ENCODE measurements around the gene OR1I1. TPM values are rescaled to one million over a fixed set of nuclear protein-coding genes. Genes with fewer than 3 reads are reported as not detected.
A peak's percentile ranks its signal among the peaks of the same experiment; 100 is the strongest.

The OR1I1 gene
- total RNA-seq, 1 donor from 2014 or later = not detected

- no peak overlapping the region for H3K27ac Mint-ChIP-seq
- ChIA-PET CTCF (no interaction called here), POLR2A (no interaction called here)
- intact Hi-C loops (cut with micrococcal nuclease) = no loop called here
- ATAC-seq (ENCODE audit: low read depth) = no peak
- H3K27me3 Mint-ChIP-seq = no peaks in the 10 kb centered on the region
- H3K4me3 Mint-ChIP-seq = peak overlapping the region; percentile 95
- H3K9me3 Mint-ChIP-seq = no peaks in the 10 kb centered on the region
- no peak for DNase-seq
- peaks cover 17% of the 10 kb centered on the region for H3K4me1 Mint-ChIP-seq
- H3K36me3 Mint-ChIP-seq (ENCODE audit: low read depth) = peaks cover 37% of the 10 kb centered on the region
- TF ChIP-seq CTCF (IDR thresholded peaks at IDR 0.05) = no peak
Observed at GRCh38 chr19:15123900-15124299, 41.9 kb downstream of the OR1I1 start.

- POLR2A ChIA-PET = interaction anchor here (0.5 to 1.4 kb wide), 3 partner anchors 9 to 692 kb away, joined by 3 to 11 read pairs (median 3); no protein-coding TSS in a partner anchor
- ATAC-seq (ENCODE audit: low read depth) (no peak), DNase-seq (no peak)
- no peaks in the 10 kb centered on the region for H3K9me3 Mint-ChIP-seq
- peaks cover 4% of the 10 kb centered on the region for H3K27me3 Mint-ChIP-seq
- no peak for TF ChIP-seq CTCF (IDR thresholded peaks at IDR 0.05)
- peaks cover 17% of the 10 kb centered on the region for H3K4me1 Mint-ChIP-seq
- peaks cover 30% of the 10 kb centered on the region for H3K36me3 Mint-ChIP-seq (ENCODE audit: low read depth)
- peak overlapping the region; percentile 95 for H3K4me3 Mint-ChIP-seq
- intact Hi-C loops (cut with micrococcal nuclease) = loop anchor here (1.0 kb wide), 6 partner anchors 99 to 987 kb away; partner anchors contain the start of genes AKAP8 and RAB8A
- H3K27ac Mint-ChIP-seq = peak overlapping the region; percentile 91
- CTCF ChIA-PET = no interaction called here
Observed at GRCh38 chr19:15124572-15125231, 42.7 kb downstream of the OR1I1 start.

- no peaks in the 10 kb centered on the region for H3K9me3 Mint-ChIP-seq
- intact Hi-C loops (cut with micrococcal nuclease) = loop anchor here (1.0 kb wide), 6 partner anchors 98 to 986 kb away; partner anchors contain the start of genes AKAP8 and RAB8A
- H3K36me3 Mint-ChIP-seq (ENCODE audit: low read depth) = peaks cover 25% of the 10 kb centered on the region
- peak overlapping the region; percentile 95 for H3K4me3 Mint-ChIP-seq
- ChIA-PET POLR2A (interaction anchor here (1.0 to 1.5 kb wide), 3 partner anchors 26 to 293 kb away, joined by 3 read pairs; no protein-coding TSS in a partner anchor), CTCF (interaction anchor here (1.3 kb wide), 1 partner anchor 24 kb away, joined by 3 read pairs; no protein-coding TSS in a partner anchor)
- ATAC-seq (ENCODE audit: low read depth) = peak; percentile 88
- no peak for TF ChIP-seq CTCF (IDR thresholded peaks at IDR 0.05)
- DNase-seq = peak; percentile 96
- peak overlapping the region; percentile 91 for H3K27ac Mint-ChIP-seq
- H3K27me3 Mint-ChIP-seq = peaks cover 4% of the 10 kb centered on the region
- H3K4me1 Mint-ChIP-seq = peaks cover 17% of the 10 kb centered on the region
Observed at GRCh38 chr19:15125232-15126067, 43.4 kb downstream of the OR1I1 start.

GRCh38 chr19:15126131-15126910 lies 44.3 kb downstream of the OR1I1 start:
- ATAC-seq (ENCODE audit: low read depth) (no peak), DNase-seq (no peak)
- H3K27ac Mint-ChIP-seq = no peak overlapping the region
- peaks cover 17% of the 10 kb centered on the region for H3K4me1 Mint-ChIP-seq
- H3K36me3 Mint-ChIP-seq (ENCODE audit: low read depth) = peaks cover 16% of the 10 kb centered on the region
- intact Hi-C loops (cut with micrococcal nuclease) = no loop called here
- POLR2A ChIA-PET = interaction anchor here (1.0 to 1.5 kb wide), 3 partner anchors 25 to 292 kb away, joined by 3 read pairs; no protein-coding TSS in a partner anchor
- TF ChIP-seq CTCF (IDR thresholded peaks at IDR 0.05) = no peak
- H3K4me3 Mint-ChIP-seq = no peak overlapping the region
- peaks cover 4% of the 10 kb centered on the region for H3K27me3 Mint-ChIP-seq
- CTCF ChIA-PET = interaction anchor here (1.3 kb wide), 1 partner anchor 25 kb away, joined by 3 read pairs; no protein-coding TSS in a partner anchor
- no peaks in the 10 kb centered on the region for H3K9me3 Mint-ChIP-seq

Data from activated B cell treated with CpG ODN at 0.5 μM for 24 hours (primary cell).